ENCODE data around the gene ALDH3B2.
"Not testable (repeated sequence)": the region's sequence is repeated elsewhere in the genome, so short reads cannot be mapped to it uniquely, and the experiment has no call there.

The ALDH3B2 gene

GRCh38 chr11:67664696-67665540 is 9.5 kb downstream of the ALDH3B2 start:
- in situ Hi-C loops (cut with MboI; ENCODE audit: low pct_unique_long_range_greater_than_20kb, low sequenced_read_pairs): no loop called here
- no peak for DNase-seq

- no peak for DNase-seq
- in situ Hi-C loops (cut with MboI; ENCODE audit: low pct_unique_long_range_greater_than_20kb, low sequenced_read_pairs): no loop called here
Observed at GRCh38 chr11:67664213-67664585, 10.2 kb downstream of the ALDH3B2 start.

- no peak for DNase-seq
- in situ Hi-C loops (cut with MboI; ENCODE audit: low pct_unique_long_range_greater_than_20kb, low sequenced_read_pairs): no loop called here
Observed at GRCh38 chr11:67663532-67664212, 10.8 kb downstream of the ALDH3B2 start.

GRCh38 chr11:67662835-67663531 is 11.4 kb downstream of the ALDH3B2 start:
- in situ Hi-C loops (cut with MboI; ENCODE audit: low pct_unique_long_range_greater_than_20kb, low sequenced_read_pairs): no loop called here
- no peak for DNase-seq

- DNase-seq: no peak
- in situ Hi-C loops (cut with MboI; ENCODE audit: low pct_unique_long_range_greater_than_20kb, low sequenced_read_pairs): no loop called here
Observed at GRCh38 chr11:67662142-67662834, 12.1 kb downstream of the ALDH3B2 start.

GRCh38 chr11:67660752-67661151 is 13.7 kb downstream of the ALDH3B2 start:
- DNase-seq; in situ Hi-C loops (cut with MboI; ENCODE audit: low pct_unique_long_range_greater_than_20kb, low sequenced_read_pairs): not testable (repeated sequence)

GRCh38 chr11:67659651-67660165 is 14.7 kb downstream of the ALDH3B2 start:
- in situ Hi-C loops (cut with MboI; ENCODE audit: low pct_unique_long_range_greater_than_20kb, low sequenced_read_pairs); DNase-seq: not testable (repeated sequence)

- no peak for DNase-seq
- in situ Hi-C loops (cut with MboI; ENCODE audit: low pct_unique_long_range_greater_than_20kb, low sequenced_read_pairs): no loop called here
Observed at GRCh38 chr11:67657300-67657699, 17.1 kb downstream of the ALDH3B2 start.

- in situ Hi-C loops (cut with MboI; ENCODE audit: low pct_unique_long_range_greater_than_20kb, low sequenced_read_pairs): no loop called here
- DNase-seq: peak; percentile 73
Observed at GRCh38 chr11:67656278-67656922, 18.0 kb downstream of the ALDH3B2 start.

GRCh38 chr11:67654225-67654624 is 20.2 kb downstream of the ALDH3B2 start:
- no peak for DNase-seq
- in situ Hi-C loops (cut with MboI; ENCODE audit: low pct_unique_long_range_greater_than_20kb, low sequenced_read_pairs): no loop called here

GRCh38 chr11:67652965-67653845 is 21.2 kb downstream of the ALDH3B2 start:
- no peak for DNase-seq
- in situ Hi-C loops (cut with MboI; ENCODE audit: low pct_unique_long_range_greater_than_20kb, low sequenced_read_pairs): no loop called here

GRCh38 chr11:67651976-67652781 is 22.2 kb downstream of the ALDH3B2 start:
- in situ Hi-C loops (cut with MboI; ENCODE audit: low pct_unique_long_range_greater_than_20kb, low sequenced_read_pairs): no loop called here
- DNase-seq: no peak

GRCh38 chr11:67649634-67650510 is 24.6 kb downstream of the ALDH3B2 start:
- in situ Hi-C loops (cut with MboI; ENCODE audit: low pct_unique_long_range_greater_than_20kb, low sequenced_read_pairs): no loop called here
- DNase-seq: no peak

GRCh38 chr11:67648796-67649613 is 25.4 kb downstream of the ALDH3B2 start:
- DNase-seq: peak; percentile 49
- in situ Hi-C loops (cut with MboI; ENCODE audit: low pct_unique_long_range_greater_than_20kb, low sequenced_read_pairs): no loop called here

GRCh38 chr11:67648140-67648795 is 26.2 kb downstream of the ALDH3B2 start:
- peak; percentile 31 for DNase-seq
- in situ Hi-C loops (cut with MboI; ENCODE audit: low pct_unique_long_range_greater_than_20kb, low sequenced_read_pairs): no loop called here

All from KBM-7 (cell line).